DLD1 (cell line): ENCODE results near the gene FAM117A.
"Not testable (repeated sequence)": the region's sequence is repeated elsewhere in the genome, so short reads cannot be mapped to it uniquely, and the experiment has no call there.

Experiments
- in situ Hi-C: cut with HindIII; loops from 2 replicates; pipeline ENCODE4 v1.10.0; 2017; ENCODE audit warnings: low sequenced_read_pairs

FAM117A gene

DNA sequence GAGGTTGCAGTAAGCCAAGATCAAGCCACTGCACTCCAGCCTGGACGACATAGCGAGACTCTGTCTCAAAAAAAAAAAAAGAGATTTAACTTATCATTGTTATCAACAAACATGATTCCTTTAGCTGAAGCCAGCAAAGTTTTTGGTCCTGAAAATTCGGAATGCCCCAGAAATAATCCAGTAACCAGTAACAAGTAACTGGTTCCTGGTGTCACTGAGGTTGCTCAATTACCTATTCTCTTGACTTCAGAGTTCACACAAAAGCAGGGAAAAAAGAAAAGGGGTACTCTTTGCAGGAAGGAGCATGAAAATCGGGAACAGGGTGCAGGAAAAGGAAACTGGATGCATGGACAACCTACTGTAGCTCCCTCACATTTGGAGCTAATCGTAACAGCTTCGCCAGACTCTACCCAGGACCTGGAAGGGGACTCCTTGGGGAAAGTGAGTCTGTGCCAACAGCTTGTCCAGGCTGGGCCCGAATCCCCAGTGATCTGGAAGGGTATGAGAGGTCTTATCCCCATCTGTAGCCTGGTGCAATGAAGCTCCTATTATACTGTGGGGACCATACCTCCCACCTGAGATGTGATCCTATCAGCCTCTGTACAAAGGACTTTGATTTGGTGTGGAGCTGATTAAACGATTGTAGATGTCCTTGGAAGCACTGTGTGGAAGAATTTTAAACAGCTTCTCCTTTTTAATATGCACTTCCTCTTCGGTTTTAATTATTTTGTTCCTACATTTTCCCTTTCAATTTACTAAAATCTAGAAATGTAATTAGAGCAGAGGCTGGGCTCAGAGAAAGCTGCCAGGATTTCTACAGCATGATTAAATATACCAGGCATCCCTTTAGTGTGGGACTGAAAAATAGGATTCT, 82.6 kb downstream of the FAM117A start:
- in situ Hi-C loops: no loop called here

DNA sequence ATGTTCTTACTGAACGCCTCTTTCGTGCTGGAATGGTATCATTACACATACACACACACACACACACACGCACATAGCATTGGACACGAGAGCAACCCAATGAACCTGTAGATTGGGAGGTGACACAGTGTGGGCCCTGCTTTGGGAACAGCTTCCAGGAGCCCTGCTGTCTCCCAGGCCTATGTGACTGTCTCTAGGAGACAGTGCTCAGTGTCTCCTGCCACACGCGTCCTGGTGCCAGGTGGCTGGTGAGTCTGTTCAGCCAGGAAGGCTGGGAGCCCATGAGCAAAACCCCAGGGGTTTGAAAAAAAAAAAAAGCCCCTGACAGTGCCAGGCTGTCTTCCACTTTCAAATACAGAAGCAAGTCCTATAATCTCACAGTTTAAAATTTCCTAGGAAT, 83.6 kb downstream of the FAM117A start:
- in situ Hi-C loops: no loop called here

- in situ Hi-C loops: no loop called here
Observed at GRCh38 chr17:49677933-49678847, 85.7 kb downstream of the FAM117A start, which contains the start of gene SPOP. Gene SPOP (minus strand): TSS chr17:49678097. CDS start chr17:49622810, 55,287 bp downstream.

DNA sequence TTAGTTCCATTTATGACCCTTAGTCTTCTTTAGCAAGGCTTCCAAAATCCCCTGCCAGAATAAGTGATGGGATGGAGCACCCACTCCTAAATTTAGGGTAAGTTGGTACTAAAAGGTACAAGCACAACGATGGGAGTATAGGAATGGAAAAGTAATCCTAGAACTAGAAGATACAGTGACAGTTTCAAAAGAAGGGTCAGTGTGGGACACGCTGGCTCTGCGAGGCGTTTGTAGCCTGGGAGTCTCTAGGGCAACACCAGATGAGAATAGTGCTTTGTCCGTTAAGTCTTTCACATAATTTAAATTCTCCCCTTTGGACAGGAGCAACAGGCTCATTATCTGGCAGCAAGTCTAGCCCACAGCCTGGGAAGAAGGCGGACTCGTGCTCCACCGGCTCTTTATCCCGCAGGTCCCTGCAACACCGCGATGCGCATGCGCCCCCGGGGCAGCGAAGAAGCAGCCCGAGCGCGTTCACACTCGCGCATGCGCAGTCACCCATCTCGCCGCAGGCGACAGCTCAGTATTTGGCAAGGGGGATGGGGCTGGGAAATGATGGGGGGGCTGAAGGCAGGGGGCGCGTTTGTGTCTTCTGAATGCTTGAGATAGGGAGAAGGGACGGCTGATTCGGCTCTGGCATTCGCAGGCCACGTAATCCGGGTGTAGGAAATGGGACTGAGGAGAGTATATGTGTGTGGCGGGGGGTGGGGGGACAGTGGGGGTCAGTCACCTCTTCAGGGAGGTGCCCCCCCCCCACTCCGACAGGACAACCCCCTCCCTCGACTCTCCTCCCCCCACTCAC, 86.6 kb downstream of the FAM117A start:
- in situ Hi-C loops: no loop called here

DNA sequence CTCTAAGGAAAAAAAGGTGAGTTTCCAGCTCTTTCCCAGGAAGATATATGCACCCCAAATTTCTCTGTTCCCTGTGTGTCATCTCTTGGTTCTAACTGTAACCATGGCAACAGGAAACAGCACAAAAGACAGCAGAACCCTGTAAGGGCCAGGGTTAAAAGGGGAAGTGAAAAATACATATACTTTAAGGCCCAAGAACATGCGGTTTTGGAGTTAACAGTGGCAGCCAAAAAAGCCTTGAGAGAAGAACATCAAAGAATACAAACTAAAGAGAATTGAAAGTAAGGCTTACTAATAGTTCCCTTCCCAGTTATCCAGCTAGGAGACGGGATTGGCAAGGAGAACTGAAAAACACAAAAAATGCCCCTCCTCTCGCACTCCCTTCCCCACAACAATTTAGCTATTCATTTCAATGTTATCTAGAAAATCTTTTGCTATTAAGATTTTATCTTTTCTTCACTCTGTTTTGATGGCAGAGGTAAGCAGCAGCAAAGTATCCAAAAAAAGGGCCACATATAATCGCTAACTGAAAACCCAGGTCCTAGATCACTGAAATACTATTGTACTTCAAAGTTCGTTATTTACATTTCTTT, 87.6 kb downstream of the FAM117A start:
- in situ Hi-C loops: no loop called here

DNA sequence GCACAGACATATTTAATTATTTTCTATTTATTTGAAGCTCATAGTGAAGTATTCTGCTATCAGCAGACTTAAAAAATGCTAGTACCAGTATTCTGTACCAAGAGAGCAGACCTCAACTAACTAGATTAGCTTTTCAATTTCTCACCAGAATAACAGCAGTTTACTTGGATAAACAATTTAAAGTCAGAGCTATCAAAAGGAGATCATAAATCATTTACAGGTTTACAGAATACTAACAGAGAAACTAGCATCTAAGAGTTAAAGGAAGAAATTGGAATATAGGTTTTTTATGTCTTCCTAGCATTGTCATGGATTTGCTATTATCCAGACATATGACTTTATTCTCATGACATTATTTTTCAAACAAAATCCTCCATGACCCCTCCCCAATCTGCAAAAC, 89.4 kb downstream of the FAM117A start:
- in situ Hi-C loops: no loop called here

DNA sequence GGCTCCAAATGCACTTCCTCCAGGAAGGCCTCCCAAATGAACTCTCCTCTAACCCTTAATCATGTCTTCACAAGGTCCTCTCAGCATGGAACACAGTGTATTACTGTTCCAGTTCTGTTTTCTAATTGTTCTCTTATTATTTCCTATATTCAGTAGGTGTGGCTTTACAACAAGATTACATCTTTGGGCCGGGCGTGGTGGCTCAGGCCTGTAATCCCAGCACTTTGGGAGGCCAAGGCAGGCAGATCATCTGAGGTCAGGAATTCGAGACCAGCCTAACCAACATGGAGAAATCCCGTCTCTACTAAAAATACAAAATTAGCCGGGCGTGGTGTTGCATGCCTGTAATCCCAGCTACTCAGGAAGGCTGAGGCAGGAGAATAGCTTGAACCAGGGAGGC, 90.3 kb downstream of the FAM117A start:
- in situ Hi-C loops: not testable (repeated sequence)

GRCh38 chr17:49670641-49671040, 93.3 kb downstream of the FAM117A start:
- in situ Hi-C loops: no loop called here

GRCh38 chr17:49670002-49670401, 93.9 kb downstream of the FAM117A start:
- in situ Hi-C loops: no loop called here

GRCh38 chr17:49667854-49668253, 96.1 kb downstream of the FAM117A start:
- in situ Hi-C loops: no loop called here

GRCh38 chr17:49664706-49665211, 99.2 kb downstream of the FAM117A start:
- in situ Hi-C loops: no loop called here
